DOHH2 (cell line): ENCODE results near the gene LRRC23.
"Not testable (repeated sequence)": the region's sequence is repeated elsewhere in the genome, so short reads cannot be mapped to it uniquely, and the experiment has no call there.

ENCODE experiments used
- H3F3A ChIP-seq: fragments of 200-600 bp; sonication (generic), shearing (Covaris generic); 2 replicates; pipeline ENCODE4 v1.6.0; 2016; ENCODE audit warnings: antibody characterized with exemption, mild to moderate bottlenecking; ENCODE audit not compliant: control insufficient read depth, insufficient read depth
- H3K27ac ChIP-seq: fragments of 200-600 bp; sonication (generic); 2 replicates; pipeline ENCODE4 v1.5.1; 2014; ENCODE audit warnings: low read depth, mild to moderate bottlenecking, low read length, moderate library complexity
- H3K27me3 ChIP-seq: fragments of 200-600 bp; sonication (generic); 2 replicates; pipeline ENCODE4 v1.6.1; 2014; ENCODE audit warnings: mild to moderate bottlenecking, low read length, mixed read lengths; ENCODE audit not compliant: control insufficient read depth
- H3K36me3 ChIP-seq: fragments of 200-600 bp; sonication (generic); 2 replicates; pipeline ENCODE4 v1.6.1; 2014; ENCODE audit warnings: mild to moderate bottlenecking, low read length, moderate library complexity, mixed read lengths; ENCODE audit not compliant: control insufficient read depth
- H3K4me1 ChIP-seq: fragments of 200-600 bp; sonication (generic); 2 replicates; pipeline ENCODE4 v1.6.1; 2014; ENCODE audit warnings: mild to moderate bottlenecking, low read length, mixed read lengths; ENCODE audit not compliant: control insufficient read depth
- H3K4me2 ChIP-seq: fragments of 200-600 bp; sonication (generic); 2 replicates; pipeline ENCODE4 v1.6.0; 2014; ENCODE audit warnings: mild to moderate bottlenecking, low read length, moderate library complexity
- H3K4me3 ChIP-seq: fragments of 200-600 bp; sonication (generic); 2 replicates; pipeline ENCODE4 v1.5.1; 2014; ENCODE audit warnings: mild to moderate bottlenecking, low read length, mixed read lengths
- H3K79me2 ChIP-seq: fragments of 200-600 bp; sonication (generic); 2 replicates; pipeline ENCODE4 v1.6.1; 2014; ENCODE audit warnings: mild to moderate bottlenecking, low read length, mixed read lengths; ENCODE audit not compliant: control insufficient read depth
- H3K9me2 ChIP-seq: fragments of 200-600 bp; sonication (generic); replicated peaks from 2 replicates; pipeline ENCODE4 v1.6.1; 2014; ENCODE audit warnings: mild to moderate bottlenecking, low read length, mixed read lengths; ENCODE audit not compliant: control insufficient read depth
- H3K9me3 ChIP-seq: fragments of 200-600 bp; sonication (generic); 2 replicates; pipeline ENCODE4 v1.6.1; 2014; ENCODE audit warnings: antibody characterized with exemption, low read length, mixed read lengths; ENCODE audit not compliant: control insufficient read depth, insufficient read depth
- H4K20me1 ChIP-seq: fragments of 200-600 bp; sonication (generic); 2 replicates; pipeline ENCODE4 v1.6.0; 2014; ENCODE audit warnings: low read depth, mild to moderate bottlenecking, antibody characterized with exemption, low read length, moderate library complexity; ENCODE audit not compliant: control insufficient read depth, insufficient read depth
- EZH2phosphoT487 ChIP-seq: fragments of 200-600 bp; sonication (generic); IDR thresholded peaks from 2 replicates; pipeline ENCODE4 v1.6.1; 2017; ENCODE audit warnings: borderline replicate concordance, mild to moderate bottlenecking, antibody characterized with exemption, low read length, moderate library complexity, mixed read lengths
- TF ChIP-seq, protein P1 (sequence below): fragments of 200-600 bp; sonication (generic); IDR thresholded peaks from one replicate; pipeline ENCODE4 v1.5.1; 2014; ENCODE audit warnings: antibody characterized with exemption, mild to moderate bottlenecking, low read depth, low read length; ENCODE audit not compliant: poor library complexity, severe bottlenecking

The LRRC23 gene

DNA sequence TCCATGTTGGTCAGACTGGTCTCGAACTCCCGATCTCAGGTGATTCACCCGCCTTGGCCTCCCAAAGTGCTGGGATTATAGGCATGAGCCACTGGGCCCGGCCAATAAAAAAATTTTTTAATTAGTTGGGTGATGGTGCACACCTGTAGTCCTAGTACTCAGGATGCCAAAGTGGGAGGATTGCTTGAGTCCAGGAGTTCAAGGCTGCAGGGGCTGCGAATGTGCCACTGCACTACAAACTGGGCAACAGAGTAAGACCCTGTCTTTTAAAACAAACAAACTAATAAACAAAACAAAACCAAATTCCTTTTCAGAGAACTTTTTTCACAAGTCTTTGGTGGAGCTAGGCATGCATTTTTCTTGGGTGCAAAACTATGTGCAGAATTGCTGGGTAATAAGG lies 21.4 kb upstream of the LRRC23 start:
- Histone ChIP-seq H3K79me2 (no peaks in the 10 kb centered on the region), H3K4me1 (no peaks in the 10 kb centered on the region), H3K36me3 (peaks cover 6% of the 10 kb centered on the region), H3F3A (no peaks in the 10 kb centered on the region), H3K9me3 (no peaks in the 10 kb centered on the region), H3K4me2 (no peak overlapping the region), H4K20me1 (no peaks in the 10 kb centered on the region), H3K9me2 (no peaks in the 10 kb centered on the region), H3K27me3 (no peaks in the 10 kb centered on the region), H3K4me3 (no peak overlapping the region), H3K27ac (no peak overlapping the region)
- TF ChIP-seq, protein P1, sequence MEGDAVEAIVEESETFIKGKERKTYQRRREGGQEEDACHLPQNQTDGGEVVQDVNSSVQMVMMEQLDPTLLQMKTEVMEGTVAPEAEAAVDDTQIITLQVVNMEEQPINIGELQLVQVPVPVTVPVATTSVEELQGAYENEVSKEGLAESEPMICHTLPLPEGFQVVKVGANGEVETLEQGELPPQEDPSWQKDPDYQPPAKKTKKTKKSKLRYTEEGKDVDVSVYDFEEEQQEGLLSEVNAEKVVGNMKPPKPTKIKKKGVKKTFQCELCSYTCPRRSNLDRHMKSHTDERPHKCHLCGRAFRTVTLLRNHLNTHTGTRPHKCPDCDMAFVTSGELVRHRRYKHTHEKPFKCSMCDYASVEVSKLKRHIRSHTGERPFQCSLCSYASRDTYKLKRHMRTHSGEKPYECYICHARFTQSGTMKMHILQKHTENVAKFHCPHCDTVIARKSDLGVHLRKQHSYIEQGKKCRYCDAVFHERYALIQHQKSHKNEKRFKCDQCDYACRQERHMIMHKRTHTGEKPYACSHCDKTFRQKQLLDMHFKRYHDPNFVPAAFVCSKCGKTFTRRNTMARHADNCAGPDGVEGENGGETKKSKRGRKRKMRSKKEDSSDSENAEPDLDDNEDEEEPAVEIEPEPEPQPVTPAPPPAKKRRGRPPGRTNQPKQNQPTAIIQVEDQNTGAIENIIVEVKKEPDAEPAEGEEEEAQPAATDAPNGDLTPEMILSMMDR: no peak
- no peak for TF ChIP-seq EZH2phosphoT487

- no peaks in the 10 kb centered on the region for H3K9me2 ChIP-seq
- H3K4me3 ChIP-seq: no peak overlapping the region
- no peak for TF ChIP-seq EZH2phosphoT487
- no peak overlapping the region for H3K27ac ChIP-seq
- H3K36me3 ChIP-seq: peaks cover 6% of the 10 kb centered on the region
- H4K20me1 ChIP-seq: no peaks in the 10 kb centered on the region
- no peaks in the 10 kb centered on the region for H3K9me3 ChIP-seq
- no peaks in the 10 kb centered on the region for H3K27me3 ChIP-seq
- H3K79me2 ChIP-seq: no peaks in the 10 kb centered on the region
- no peaks in the 10 kb centered on the region for H3K4me1 ChIP-seq
- H3K4me2 ChIP-seq: no peak overlapping the region
- no peaks in the 10 kb centered on the region for H3F3A ChIP-seq
These were observed 20.9 kb upstream of the LRRC23 start for GRCh38 chr12:6883683-6884082.

- Histone ChIP-seq H3K4me3 (no peak overlapping the region), H3K4me1 (no peaks in the 10 kb centered on the region), H3F3A (no peaks in the 10 kb centered on the region)
These were observed 20.1 kb upstream of the LRRC23 start for GRCh38 chr12:6884539-6884938.

DNA sequence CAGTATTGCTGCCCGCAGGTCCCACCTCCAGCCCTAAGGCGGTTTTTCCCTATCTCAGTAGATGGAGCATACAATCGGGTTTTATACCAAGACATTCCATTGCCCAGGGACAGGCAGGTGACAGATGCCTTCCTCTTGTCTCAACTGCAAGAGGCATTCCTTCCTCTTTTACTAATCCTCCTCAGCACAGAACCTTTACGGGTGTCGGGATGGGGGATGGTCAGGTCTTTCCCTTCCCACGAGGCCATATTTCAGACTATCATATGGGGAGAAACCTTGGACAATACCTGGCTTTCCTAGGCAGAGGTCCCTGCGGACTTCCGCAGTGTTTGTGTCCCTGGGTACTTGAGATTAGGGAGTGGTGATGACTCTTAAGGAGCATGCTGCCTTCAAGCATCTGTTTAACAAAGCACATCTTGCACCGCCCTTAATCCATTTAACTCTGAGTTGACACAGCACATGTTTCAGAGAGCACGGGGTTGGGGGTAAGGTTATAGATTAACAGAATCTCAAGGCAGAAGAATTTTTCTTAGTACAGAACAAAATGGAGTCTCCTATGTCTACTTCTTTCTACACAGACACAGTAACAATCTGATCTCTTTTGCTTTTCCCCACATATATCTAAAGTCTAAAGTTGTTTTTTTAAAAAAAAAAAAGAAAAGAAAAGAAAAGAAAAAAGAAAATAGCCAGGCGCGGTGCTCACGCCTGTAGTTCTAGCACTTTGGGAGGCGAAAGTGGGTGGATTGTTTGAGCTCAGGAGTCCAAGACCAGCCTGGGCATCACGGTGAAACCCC lies 18.2 kb upstream of the LRRC23 start:
- not testable (repeated sequence) for H3K36me3 ChIP-seq, H4K20me1 ChIP-seq, H3K27me3 ChIP-seq, H3K4me1 ChIP-seq, H3F3A ChIP-seq, H3K9me3 ChIP-seq, H3K79me2 ChIP-seq, H3K9me2 ChIP-seq, H3K4me3 ChIP-seq, H3K27ac ChIP-seq, H3K4me2 ChIP-seq

More at GRCh38 chr12:6884539-6884938, 20.1 kb upstream of the LRRC23 start:
- H3K27me3 ChIP-seq: no peaks in the 10 kb centered on the region
- no peaks in the 10 kb centered on the region for H4K20me1 ChIP-seq
- no peaks in the 10 kb centered on the region for H3K9me2 ChIP-seq
- H3K9me3 ChIP-seq: no peaks in the 10 kb centered on the region
- TF ChIP-seq, protein P1: no peak
- TF ChIP-seq EZH2phosphoT487: no peak
- H3K79me2 ChIP-seq: no peaks in the 10 kb centered on the region
- H3K27ac ChIP-seq: no peak overlapping the region
- H3K36me3 ChIP-seq: peaks cover 6% of the 10 kb centered on the region
- H3K4me2 ChIP-seq: no peak overlapping the region
